Renal cortex interstitium (tissue), 11 donors: Measurements from ENCODE around the gene WNT8B. TPM values are rescaled to one million over a fixed set of nuclear protein-coding genes. Genes with fewer than 3 reads are reported as not detected.

Experiments used
- DNase-seq, 11 donors: peaks; one replicate each; pipeline ENCODE4 v3.0.0-alpha.2; 2013; ENCODE audit warnings: low read depth in 9 of 11, low spot score in 4 of 11; ENCODE audit errors: extremely low read depth in 1 of 11
- polyA plus RNA-seq, 3 donors: library from polyadenylated mRNA; unstranded; fragments of 120-200 nt; gene quantifications; one replicate each; pipeline ENCODE4 v1.2.1, GENCODE V29; 2013; ENCODE audit not compliant: insufficient read length in 3 of 3

WNT8B gene
- polyA plus RNA-seq, 3 donors: 0.82 to 0.97 (median 0.92) TPM

GRCh38 chr10:100481462-100482081 lies 18.8 kb downstream of the WNT8B start:
- DNase-seq: peak; percentile 78 to 91 (median 84)

- DNase-seq: peak in 10 of 11 donors; percentile 71 to 79 (median 74)
Observed at GRCh38 chr10:100482181-100482833, 19.5 kb downstream of the WNT8B start.

GRCh38 chr10:100482834-100483185 lies 20.0 kb downstream of the WNT8B start:
- no peak for DNase-seq

GRCh38 chr10:100483876-100484666 lies 21.3 kb downstream of the WNT8B start:
- no peak for DNase-seq

GRCh38 chr10:100485366-100485765 lies 22.6 kb downstream of the WNT8B start:
- DNase-seq: peak in 1 of 11 donors; percentile 24

GRCh38 chr10:100485801-100486495 lies 23.1 kb downstream of the WNT8B start:
- DNase-seq: no peak

- no peak for DNase-seq
Observed at GRCh38 chr10:100487529-100487928, 24.7 kb downstream of the WNT8B start.

GRCh38 chr10:100489396-100489795 lies 26.6 kb downstream of the WNT8B start:
- DNase-seq: no peak

- no peak for DNase-seq
Observed at GRCh38 chr10:100490531-100490930, 27.7 kb downstream of the WNT8B start.

GRCh38 chr10:100496567-100496966 lies 33.8 kb downstream of the WNT8B start:
- DNase-seq: no peak

GRCh38 chr10:100498059-100498458 lies 35.2 kb downstream of the WNT8B start:
- DNase-seq: no peak

- no peak for DNase-seq
Observed at GRCh38 chr10:100501423-100501822, 38.6 kb downstream of the WNT8B start.

GRCh38 chr10:100502926-100503494 lies 40.2 kb downstream of the WNT8B start:
- DNase-seq: no peak

- DNase-seq: peak in 1 of 11 donors; percentile 28
Observed at GRCh38 chr10:100504096-100504495, 41.3 kb downstream of the WNT8B start.

- no peak for DNase-seq
Observed at GRCh38 chr10:100505164-100505563, 42.4 kb downstream of the WNT8B start.

- no peak for DNase-seq
Observed at GRCh38 chr10:100506596-100507356, 44.0 kb downstream of the WNT8B start.

- no peak for DNase-seq
Observed at GRCh38 chr10:100507357-100507732, 44.5 kb downstream of the WNT8B start.

- DNase-seq: no peak
Observed at GRCh38 chr10:100508266-100508665, 45.5 kb downstream of the WNT8B start.
